ENCODE data around the gene WDR4. TPM values are rescaled to one million over a fixed set of nuclear protein-coding genes. Genes with fewer than 3 reads are reported as not detected.
"Not testable (repeated sequence)": the region's sequence is repeated elsewhere in the genome, so short reads cannot be mapped to it uniquely, and the experiment has no call there.

The WDR4 gene
- total RNA-seq, result 6.5 TPM
- long read RNA-seq, transcript WDR4-202 (11 exons, 2,122 nt), result major isoform, 9 of 11 reads
- long read RNA-seq, partial matches to known transcripts, result 0 of 11 reads
- long read RNA-seq, other reads (novel, unspliced or antisense), result 2 of 11 reads

GRCh38 chr21:42878993-42879787 lies at the start of gene WDR4:
TSS of gene WDR4 (minus strand) at chr21:42879539. CDS start at chr21:42879495, 44 bp downstream.
- intact Hi-C loops (cut with DNase I), result no loop called here
- peak; percentile 99 for ATAC-seq
- DNase-seq (ENCODE audit: missing footprints), result peak; percentile 98

GRCh38 chr21:42927474-42928200 lies 48.3 kb upstream of the WDR4 start:
- DNase-seq (ENCODE audit: missing footprints); intact Hi-C loops (cut with DNase I): not testable (repeated sequence)

GRCh38 chr21:42925114-42925926 lies 46.0 kb upstream of the WDR4 start, which contains the start of gene ERVH48-1:
TSS of gene ERVH48-1 (minus strand) at chr21:42925630. CDS start at chr21:42919006, 6,624 bp downstream.
- DNase-seq (ENCODE audit: missing footprints) (no peak), ATAC-seq (no peak)
- intact Hi-C loops (cut with DNase I), result no loop called here

More at GRCh38 chr21:42927474-42928200, 48.3 kb upstream of the WDR4 start:
- ATAC-seq, result not testable (repeated sequence)

- no peak for DNase-seq (ENCODE audit: missing footprints)
- intact Hi-C loops (cut with DNase I), result no loop called here
- no peak for ATAC-seq
Measured at GRCh38 chr21:42924433-42924751, 45.1 kb upstream of the WDR4 start.

- ATAC-seq (peak; percentile 88), DNase-seq (ENCODE audit: missing footprints) (no peak)
- intact Hi-C loops (cut with DNase I), result no loop called here
Measured at GRCh38 chr21:42923553-42924432, 44.5 kb upstream of the WDR4 start.

- ATAC-seq (no peak), DNase-seq (ENCODE audit: missing footprints) (no peak)
- intact Hi-C loops (cut with DNase I), result no loop called here
Measured at GRCh38 chr21:42922918-42923317, 43.6 kb upstream of the WDR4 start.

- DNase-seq (ENCODE audit: missing footprints), result no peak
Measured at GRCh38 chr21:42921927-42922326, 42.6 kb upstream of the WDR4 start.

GRCh38 chr21:42918291-42918690 lies 39.0 kb upstream of the WDR4 start:
- no peak for DNase-seq (ENCODE audit: missing footprints)
- intact Hi-C loops (cut with DNase I), result no loop called here
- ATAC-seq, result no peak

More at GRCh38 chr21:42921927-42922326, 42.6 kb upstream of the WDR4 start:
- intact Hi-C loops (cut with DNase I), result no loop called here
- ATAC-seq, result no peak

GRCh38 chr21:42913476-42913875 lies 34.1 kb upstream of the WDR4 start:
- ATAC-seq (no peak), DNase-seq (ENCODE audit: missing footprints) (no peak)
- intact Hi-C loops (cut with DNase I), result no loop called here

- DNase-seq (ENCODE audit: missing footprints); intact Hi-C loops (cut with DNase I); ATAC-seq: not testable (repeated sequence)
Measured at GRCh38 chr21:42911920-42912319, 32.6 kb upstream of the WDR4 start.

GRCh38 chr21:42908484-42908883 lies 29.1 kb upstream of the WDR4 start:
- ATAC-seq; intact Hi-C loops (cut with DNase I); DNase-seq (ENCODE audit: missing footprints): not testable (repeated sequence)

- DNase-seq (ENCODE audit: missing footprints) (no peak), ATAC-seq (peak; percentile 13)
- intact Hi-C loops (cut with DNase I), result no loop called here
Measured at GRCh38 chr21:42906233-42906632, 26.9 kb upstream of the WDR4 start.

GRCh38 chr21:42905195-42905594 lies 25.9 kb upstream of the WDR4 start:
- no peak for DNase-seq (ENCODE audit: missing footprints)
- ATAC-seq, result no peak
- intact Hi-C loops (cut with DNase I), result no loop called here

- ATAC-seq (no peak), DNase-seq (ENCODE audit: missing footprints) (no peak)
- intact Hi-C loops (cut with DNase I), result no loop called here
Measured at GRCh38 chr21:42903817-42904216, 24.5 kb upstream of the WDR4 start.

- ATAC-seq, result no peak
- intact Hi-C loops (cut with DNase I), result no loop called here
- DNase-seq (ENCODE audit: missing footprints), result no peak
Measured at GRCh38 chr21:42900446-42900845, 21.1 kb upstream of the WDR4 start.

- intact Hi-C loops (cut with DNase I), result loop anchor here (5.0 kb wide), 1 partner anchor 79 kb away; the partner anchor contains the start of gene PKNOX1
- peak; percentile 100 for DNase-seq (ENCODE audit: missing footprints)
- peak; percentile 98 for ATAC-seq
Measured at GRCh38 chr21:42892931-42893755, 13.8 kb upstream of the WDR4 start, which contains the start of gene NDUFV3. TSS of gene NDUFV3 (plus strand) at chr21:42893309. CDS start at chr21:42893334, 25 bp downstream.

GRCh38 chr21:42892582-42892930 lies 13.2 kb upstream of the WDR4 start:
- intact Hi-C loops (cut with DNase I), result loop anchor here (5.0 kb wide), 1 partner anchor 80 kb away; the partner anchor contains the start of gene PKNOX1
- DNase-seq (ENCODE audit: missing footprints) (no peak), ATAC-seq (no peak)
